Neuronal stem cell (in vitro differentiated cells): ENCODE measurements around the gene ACBD6.

Experiments
- DNase-seq: peaks from one replicate; pipeline ENCODE4 v3.0.0-alpha.2; 2013; ENCODE audit warnings: low spot score
- H2AFZ ChIP-seq: one replicate; pipeline ENCODE4 v1.6.1; 2013; ENCODE audit warnings: mild to moderate bottlenecking, low read length, inconsistent platforms
- H2AK5ac ChIP-seq: 2 replicates; pipeline ENCODE4 v1.6.1; 2013; ENCODE audit warnings: low read depth, mild to moderate bottlenecking, inconsistent platforms, low read length, moderate library complexity, mixed read lengths
- H2BK120ac ChIP-seq: 2 replicates; pipeline ENCODE4 v1.6.1; 2013; ENCODE audit warnings: low read depth, mild to moderate bottlenecking, inconsistent platforms, low read length, moderate library complexity, mixed read lengths
- H2BK12ac ChIP-seq: one replicate; pipeline ENCODE4 v1.6.1; 2013; ENCODE audit warnings: low read length, inconsistent platforms
- H2BK15ac ChIP-seq: 2 replicates; pipeline ENCODE4 v1.6.1; 2013; ENCODE audit warnings: mild to moderate bottlenecking, low read length, inconsistent platforms, mixed read lengths
- H2BK5ac ChIP-seq: one replicate; pipeline ENCODE4 v1.6.1; 2013; ENCODE audit warnings: inconsistent platforms, mild to moderate bottlenecking, low read length, moderate library complexity
- H3K14ac ChIP-seq: one replicate; pipeline ENCODE4 v1.6.1; 2013; ENCODE audit warnings: low read length, inconsistent platforms
- H3K18ac ChIP-seq: 2 replicates; pipeline ENCODE4 v1.6.1; 2013; ENCODE audit warnings: low read length, inconsistent platforms
- H3K23ac ChIP-seq: 2 replicates; pipeline ENCODE4 v1.6.1; 2013; ENCODE audit warnings: low read depth, mild to moderate bottlenecking, mixed read lengths, low read length, inconsistent platforms; ENCODE audit not compliant: poor library complexity
- H3K27ac ChIP-seq: replicated peaks from 3 replicates; pipeline ENCODE4 v1.5.1; 2013; ENCODE audit warnings: low read length, inconsistent platforms
- H3K27me3 ChIP-seq, 3 experiments: 2 replicates each; pipeline ENCODE4 v1.6.1; 2013; ENCODE audit warnings: low read length in 3 of 3, mild to moderate bottlenecking in 2 of 3, inconsistent platforms in 1 of 3, low read depth in 1 of 3, mixed read lengths in 1 of 3, moderate library complexity in 1 of 3; ENCODE audit not compliant: control insufficient read depth in 3 of 3, insufficient read depth in 3 of 3
- H3K36me3 ChIP-seq, 2 donors: replicated peaks in 1 of 2; 2 replicates each; pipeline ENCODE4 v1.6.1; 2013; ENCODE audit warnings: low read length in 2 of 2; ENCODE audit not compliant: control insufficient read depth in 2 of 2, insufficient read depth in 2 of 2
- H3K4ac ChIP-seq: 2 replicates; pipeline ENCODE4 v1.6.1; 2013; ENCODE audit warnings: inconsistent platforms, mild to moderate bottlenecking, low read length, moderate library complexity
- H3K4me1 ChIP-seq, 2 donors: 1 replicate in 1 of 2; 2 replicates in 1 of 2; pipeline ENCODE4 v1.6.1; 2013; ENCODE audit warnings: low read length in 2 of 2, low read depth in 1 of 2; ENCODE audit not compliant: control insufficient read depth in 2 of 2, insufficient read depth in 1 of 2
- H3K4me2 ChIP-seq: one replicate; pipeline ENCODE4 v1.6.1; 2013; ENCODE audit warnings: mild to moderate bottlenecking, low read length, inconsistent platforms; ENCODE audit not compliant: insufficient read depth, poor library complexity, severe bottlenecking
- H3K4me3 ChIP-seq, 2 donors: 2 replicates each; pipeline ENCODE4 v1.5.1; 2013; ENCODE audit warnings: low read length in 2 of 2, mild to moderate bottlenecking in 2 of 2, inconsistent platforms in 1 of 2, moderate library complexity in 1 of 2
- H3K79me1 ChIP-seq: one replicate; pipeline ENCODE4 v1.6.1; 2013; ENCODE audit warnings: low read depth, mild to moderate bottlenecking, inconsistent platforms, low read length, moderate library complexity
- H3K9ac ChIP-seq: one replicate; pipeline ENCODE4 v1.6.1; 2013; ENCODE audit warnings: mild to moderate bottlenecking, low read depth, low read length, inconsistent platforms; ENCODE audit not compliant: poor library complexity
- H3K9me3 ChIP-seq, 2 donors: replicated peaks in 1 of 2; 2 replicates each; pipeline versions ENCODE3 to v1.6.1; 2013; ENCODE audit warnings: low read length in 2 of 2, mild to moderate bottlenecking in 2 of 2, inconsistent platforms in 1 of 2, low read depth in 1 of 2, mixed read lengths in 1 of 2, moderate library complexity in 1 of 2; ENCODE audit not compliant: control insufficient read depth in 2 of 2, insufficient read depth in 1 of 2
- H4K8ac ChIP-seq: one replicate; pipeline ENCODE4 v1.6.1; 2013; ENCODE audit warnings: low read depth, mild to moderate bottlenecking, inconsistent platforms, low read length, moderate library complexity
- H4K91ac ChIP-seq: one replicate; pipeline ENCODE4 v1.6.1; 2013; ENCODE audit warnings: low read length, low read depth, mild to moderate bottlenecking, inconsistent platforms; ENCODE audit not compliant: poor library complexity
- WGBS, 2 donors: extraction: QIAGEN DNeasy Blood & Tissue Kit; methylation state at CpG; one replicate each; pipeline ENCODE4 v1.1.7; 2013; ENCODE audit warnings: missing lambda C conversion rate in 2 of 2, mixed read lengths in 1 of 2; ENCODE audit not compliant: insufficient read length in 2 of 2, insufficient replicate concordance in 1 of 2; ENCODE audit errors: extremely low coverage in 2 of 2; 5-methylcytosine and 5-hydroxymethylcytosine counted together

Gene ACBD6

GRCh38 chr1:180542113-180542837 lies 39.9 kb upstream of the ACBD6 start:
- Histone ChIP-seq H2BK12ac (no peak overlapping the region), H3K4me2 (no peak overlapping the region), H3K79me1 (no peaks in the 10 kb centered on the region), H3K9ac (no peak overlapping the region), H3K23ac (no peak overlapping the region), H2AK5ac (no peak overlapping the region), H3K9me3 (no peaks in the 10 kb centered on the region), H2AFZ (peak overlapping the region; percentile 60), H3K27me3 (no peaks in the 10 kb centered on the region), H3K36me3 (no peaks in the 10 kb centered on the region), H3K4ac (no peak overlapping the region), H3K27ac (no peak overlapping the region), H4K91ac (no peak overlapping the region), H2BK5ac (no peak overlapping the region), H2BK15ac (no peak overlapping the region), H3K14ac (no peak overlapping the region), H3K18ac (no peak overlapping the region), H3K4me3 (no peak overlapping the region), H3K4me1 (peaks cover 7 to 9% of the 10 kb centered on the region in 2 donors), H2BK120ac (no peak overlapping the region), H4K8ac (no peak overlapping the region)
- no peak for DNase-seq
- WGBS, 2 donors: no CpG with 5 or more reads among the region's 9 CpGs

GRCh38 chr1:180540697-180541594 lies 38.6 kb upstream of the ACBD6 start:
- H3K23ac ChIP-seq: no peak overlapping the region
- no peak for DNase-seq
- H4K91ac ChIP-seq: no peak overlapping the region
- H3K4me3 ChIP-seq: no peak overlapping the region
- H2BK120ac ChIP-seq: no peak overlapping the region
- peaks cover 9 to 13% of the 10 kb centered on the region in 2 donors for H3K4me1 ChIP-seq
- H3K9me3 ChIP-seq: no peaks in the 10 kb centered on the region
- no CpG with 5 or more reads among the region's 14 CpGs for WGBS, 2 donors
- no peaks in the 10 kb centered on the region for H3K27me3 ChIP-seq
- H2BK15ac ChIP-seq: no peak overlapping the region
- no peak overlapping the region for H3K14ac ChIP-seq
- H3K18ac ChIP-seq: no peak overlapping the region
- H2AFZ ChIP-seq: no peak overlapping the region
- H2BK5ac ChIP-seq: no peak overlapping the region
- no peak overlapping the region for H4K8ac ChIP-seq
- H3K9ac ChIP-seq: no peak overlapping the region
- no peak overlapping the region for H2BK12ac ChIP-seq
- no peaks in the 10 kb centered on the region for H3K36me3 ChIP-seq
- no peak overlapping the region for H3K4ac ChIP-seq
- no peak overlapping the region for H2AK5ac ChIP-seq
- H3K4me2 ChIP-seq: no peak overlapping the region
- H3K27ac ChIP-seq: no peak overlapping the region
- H3K79me1 ChIP-seq: no peaks in the 10 kb centered on the region

GRCh38 chr1:180539136-180539535 lies 36.8 kb upstream of the ACBD6 start:
- DNase-seq: no peak
- no peak overlapping the region for H2BK12ac ChIP-seq
- no peaks in the 10 kb centered on the region for H3K36me3 ChIP-seq
- H3K9me3 ChIP-seq: no peaks in the 10 kb centered on the region
- H3K79me1 ChIP-seq: no peaks in the 10 kb centered on the region
- no peak overlapping the region for H2BK5ac ChIP-seq
- no peak overlapping the region for H3K4me2 ChIP-seq
- no peak overlapping the region for H3K14ac ChIP-seq
- H2BK15ac ChIP-seq: no peak overlapping the region
- no peak overlapping the region for H3K9ac ChIP-seq
- peaks cover 9 to 13% of the 10 kb centered on the region in 2 donors for H3K4me1 ChIP-seq
- no CpG with 5 or more reads among the region's 7 CpGs for WGBS, 2 donors
- H2AK5ac ChIP-seq: no peak overlapping the region
- no peak overlapping the region for H3K18ac ChIP-seq
- H3K4ac ChIP-seq: no peak overlapping the region
- H3K4me3 ChIP-seq: no peak overlapping the region
- no peak overlapping the region for H4K91ac ChIP-seq
- H2AFZ ChIP-seq: no peak overlapping the region
- H3K27me3 ChIP-seq: no peaks in the 10 kb centered on the region
- no peak overlapping the region for H2BK120ac ChIP-seq
- no peak overlapping the region for H4K8ac ChIP-seq
- H3K27ac ChIP-seq: no peak overlapping the region
- no peak overlapping the region for H3K23ac ChIP-seq

GRCh38 chr1:180536821-180537372 lies 34.5 kb upstream of the ACBD6 start:
- Histone ChIP-seq H2BK120ac (no peak overlapping the region), H2BK5ac (no peak overlapping the region), H4K91ac (no peak overlapping the region), H3K4me3 (no peak overlapping the region), H3K4ac (no peak overlapping the region), H3K36me3 (no peaks in the 10 kb centered on the region), H3K27me3 (no peaks in the 10 kb centered on the region), H2AK5ac (no peak overlapping the region), H3K27ac (no peak overlapping the region), H3K9ac (no peak overlapping the region), H3K23ac (no peak overlapping the region), H3K4me1 (peaks cover 5 to 8% of the 10 kb centered on the region in 2 donors), H3K14ac (no peak overlapping the region), H2AFZ (peak overlapping the region; percentile 71), H3K4me2 (no peak overlapping the region), H4K8ac (no peak overlapping the region), H3K79me1 (no peaks in the 10 kb centered on the region), H3K18ac (peak overlapping the region; percentile 11), H3K9me3 (no peaks in the 10 kb centered on the region), H2BK15ac (no peak overlapping the region), H2BK12ac (no peak overlapping the region)
- no peak for DNase-seq
- no CpG with 5 or more reads among the region's 7 CpGs for WGBS, 2 donors
